HG03097 (cell line): ENCODE data around the gene CNFN.
"Not testable (repeated sequence)": the region's sequence is repeated elsewhere in the genome, so short reads cannot be mapped to it uniquely, and the experiment has no call there.

Source experiments
- ATAC-seq: cut with Tn5 transposase; IDR thresholded peaks from one replicate; pipeline ENCODE4 v1.9.1; 2021; ENCODE audit not compliant: unreplicated experiment, low FRiP score

The CNFN gene

GRCh38 chr19:42352301-42353259 lies 37.5 kb downstream of the CNFN start:
- ATAC-seq, result no peak

- ATAC-seq, result no peak
Observed at GRCh38 chr19:42351079-42351735, 38.9 kb downstream of the CNFN start.

- ATAC-seq, result no peak
Observed at GRCh38 chr19:42350417-42350816, 39.7 kb downstream of the CNFN start.

- ATAC-seq, result no peak
Observed at GRCh38 chr19:42349378-42350107, 40.6 kb downstream of the CNFN start.

- no peak for ATAC-seq
Observed at GRCh38 chr19:42348211-42348610, 41.9 kb downstream of the CNFN start.

- no peak for ATAC-seq
Observed at GRCh38 chr19:42345191-42345812, 44.8 kb downstream of the CNFN start.

- ATAC-seq, result no peak
Observed at GRCh38 chr19:42344336-42344893, 45.7 kb downstream of the CNFN start.

- no peak for ATAC-seq
Observed at GRCh38 chr19:42343344-42344110, 46.6 kb downstream of the CNFN start.

GRCh38 chr19:42339922-42340321 lies 50.2 kb downstream of the CNFN start:
- not testable (repeated sequence) for ATAC-seq

GRCh38 chr19:42339126-42339860 lies 50.8 kb downstream of the CNFN start:
- not testable (repeated sequence) for ATAC-seq
